GM23338 (cell line): ENCODE results near the gene DNAI2.

Experiments used
- CREB1 ChIP-seq: fragments of 250-450 bp; sonication (Bioruptor Pico); IDR thresholded peaks from 2 replicates; pipeline ENCODE4 v1.5.0; 2020; ENCODE audit warnings: low read depth, mild to moderate bottlenecking, moderate library complexity
- EZH2 ChIP-seq: fragments of 200-600 bp; sonication (generic); IDR thresholded peaks from one replicate; pipeline ENCODE4 v1.8.0; 2017; ENCODE audit warnings: antibody characterized with exemption, mild to moderate bottlenecking, low read depth; ENCODE audit not compliant: unreplicated experiment
- EZH2phosphoT487 ChIP-seq: fragments of 200-600 bp; sonication (generic); IDR thresholded peaks from one replicate; pipeline ENCODE4 v1.8.1; 2018; ENCODE audit warnings: antibody characterized with exemption; ENCODE audit not compliant: unreplicated experiment
- JUNB ChIP-seq: IDR thresholded peaks from one replicate; pipeline ENCODE4 v1.6.1; 2016; ENCODE audit warnings: antibody characterized with exemption; ENCODE audit not compliant: unreplicated experiment
- POLR2AphosphoS5 ChIP-seq: IDR thresholded peaks from 2 replicates; pipeline ENCODE4 v1.6.1; 2016; ENCODE audit warnings: antibody characterized with exemption, low read depth
- STAT1 ChIP-seq: IDR thresholded peaks from one replicate; pipeline ENCODE4 v1.6.1; 2016; ENCODE audit warnings: antibody characterized with exemption; ENCODE audit not compliant: unreplicated experiment
- TF ChIP-seq, protein P1 (sequence below): IDR thresholded peaks from 2 replicates; pipeline ENCODE4 v1.6.1; 2016; ENCODE audit warnings: antibody characterized with exemption
- TF ChIP-seq, protein P2 (sequence below), 2 experiments: fragments of 200-600 bp in 1 of 2; sonication (generic) in 1 of 2; conservative IDR thresholded peaks; 2 replicates each; pipeline versions ENCODE4 v1.5.1 to v1.6.1; 2016 to 2017; ENCODE audit warnings: antibody characterized with exemption in 2 of 2, low read depth in 2 of 2, mild to moderate bottlenecking in 2 of 2, moderate library complexity in 1 of 2
- TF ChIP-seq, protein P3 (sequence below): IDR thresholded peaks from one replicate; pipeline ENCODE4 v1.6.1; 2018; ENCODE audit warnings: antibody characterized with exemption; ENCODE audit not compliant: unreplicated experiment
- TF ChIP-seq, protein P4 (sequence below): fragments of 250-450 bp; sonication (Bioruptor Pico); IDR thresholded peaks from 2 replicates; pipeline ENCODE4 v1.5.0; 2020; ENCODE audit warnings: mild to moderate bottlenecking, moderate library complexity

DNA sequence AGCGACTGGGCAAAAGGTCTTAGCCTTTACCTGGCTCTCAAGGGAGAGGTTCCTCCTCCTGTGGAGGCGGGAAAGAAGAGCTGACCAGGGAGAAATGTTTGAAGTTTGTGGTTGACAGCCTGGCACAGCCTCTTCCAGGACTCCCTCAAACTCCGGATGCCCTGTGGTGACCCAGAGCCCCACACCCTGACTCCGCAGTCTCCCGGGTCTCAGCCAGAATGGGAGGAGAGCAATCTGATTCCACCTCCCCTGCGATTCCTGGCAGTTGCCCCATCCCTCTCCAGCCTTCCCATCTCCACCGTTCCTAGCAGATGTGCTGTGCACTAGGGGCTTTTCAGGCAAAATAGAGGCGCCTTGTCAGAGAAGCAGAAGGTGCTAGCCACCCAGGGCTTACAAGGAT lies 5.5 kb upstream of the DNAI2 start:
- no peak for TF ChIP-seq EZH2
- no peak for TF ChIP-seq EZH2phosphoT487
- TF ChIP-seq, protein P1, sequence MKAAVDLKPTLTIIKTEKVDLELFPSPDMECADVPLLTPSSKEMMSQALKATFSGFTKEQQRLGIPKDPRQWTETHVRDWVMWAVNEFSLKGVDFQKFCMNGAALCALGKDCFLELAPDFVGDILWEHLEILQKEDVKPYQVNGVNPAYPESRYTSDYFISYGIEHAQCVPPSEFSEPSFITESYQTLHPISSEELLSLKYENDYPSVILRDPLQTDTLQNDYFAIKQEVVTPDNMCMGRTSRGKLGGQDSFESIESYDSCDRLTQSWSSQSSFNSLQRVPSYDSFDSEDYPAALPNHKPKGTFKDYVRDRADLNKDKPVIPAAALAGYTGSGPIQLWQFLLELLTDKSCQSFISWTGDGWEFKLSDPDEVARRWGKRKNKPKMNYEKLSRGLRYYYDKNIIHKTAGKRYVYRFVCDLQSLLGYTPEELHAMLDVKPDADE = no peak
- TF ChIP-seq, protein P2, sequence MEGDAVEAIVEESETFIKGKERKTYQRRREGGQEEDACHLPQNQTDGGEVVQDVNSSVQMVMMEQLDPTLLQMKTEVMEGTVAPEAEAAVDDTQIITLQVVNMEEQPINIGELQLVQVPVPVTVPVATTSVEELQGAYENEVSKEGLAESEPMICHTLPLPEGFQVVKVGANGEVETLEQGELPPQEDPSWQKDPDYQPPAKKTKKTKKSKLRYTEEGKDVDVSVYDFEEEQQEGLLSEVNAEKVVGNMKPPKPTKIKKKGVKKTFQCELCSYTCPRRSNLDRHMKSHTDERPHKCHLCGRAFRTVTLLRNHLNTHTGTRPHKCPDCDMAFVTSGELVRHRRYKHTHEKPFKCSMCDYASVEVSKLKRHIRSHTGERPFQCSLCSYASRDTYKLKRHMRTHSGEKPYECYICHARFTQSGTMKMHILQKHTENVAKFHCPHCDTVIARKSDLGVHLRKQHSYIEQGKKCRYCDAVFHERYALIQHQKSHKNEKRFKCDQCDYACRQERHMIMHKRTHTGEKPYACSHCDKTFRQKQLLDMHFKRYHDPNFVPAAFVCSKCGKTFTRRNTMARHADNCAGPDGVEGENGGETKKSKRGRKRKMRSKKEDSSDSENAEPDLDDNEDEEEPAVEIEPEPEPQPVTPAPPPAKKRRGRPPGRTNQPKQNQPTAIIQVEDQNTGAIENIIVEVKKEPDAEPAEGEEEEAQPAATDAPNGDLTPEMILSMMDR (conservative IDR thresholded peaks at IDR 0.05; ENCODE audit: low read depth in 2 of 2) = no peak
- TF ChIP-seq JUNB = no peak
- TF ChIP-seq POLR2AphosphoS5 = no peak
- TF ChIP-seq, protein P3, sequence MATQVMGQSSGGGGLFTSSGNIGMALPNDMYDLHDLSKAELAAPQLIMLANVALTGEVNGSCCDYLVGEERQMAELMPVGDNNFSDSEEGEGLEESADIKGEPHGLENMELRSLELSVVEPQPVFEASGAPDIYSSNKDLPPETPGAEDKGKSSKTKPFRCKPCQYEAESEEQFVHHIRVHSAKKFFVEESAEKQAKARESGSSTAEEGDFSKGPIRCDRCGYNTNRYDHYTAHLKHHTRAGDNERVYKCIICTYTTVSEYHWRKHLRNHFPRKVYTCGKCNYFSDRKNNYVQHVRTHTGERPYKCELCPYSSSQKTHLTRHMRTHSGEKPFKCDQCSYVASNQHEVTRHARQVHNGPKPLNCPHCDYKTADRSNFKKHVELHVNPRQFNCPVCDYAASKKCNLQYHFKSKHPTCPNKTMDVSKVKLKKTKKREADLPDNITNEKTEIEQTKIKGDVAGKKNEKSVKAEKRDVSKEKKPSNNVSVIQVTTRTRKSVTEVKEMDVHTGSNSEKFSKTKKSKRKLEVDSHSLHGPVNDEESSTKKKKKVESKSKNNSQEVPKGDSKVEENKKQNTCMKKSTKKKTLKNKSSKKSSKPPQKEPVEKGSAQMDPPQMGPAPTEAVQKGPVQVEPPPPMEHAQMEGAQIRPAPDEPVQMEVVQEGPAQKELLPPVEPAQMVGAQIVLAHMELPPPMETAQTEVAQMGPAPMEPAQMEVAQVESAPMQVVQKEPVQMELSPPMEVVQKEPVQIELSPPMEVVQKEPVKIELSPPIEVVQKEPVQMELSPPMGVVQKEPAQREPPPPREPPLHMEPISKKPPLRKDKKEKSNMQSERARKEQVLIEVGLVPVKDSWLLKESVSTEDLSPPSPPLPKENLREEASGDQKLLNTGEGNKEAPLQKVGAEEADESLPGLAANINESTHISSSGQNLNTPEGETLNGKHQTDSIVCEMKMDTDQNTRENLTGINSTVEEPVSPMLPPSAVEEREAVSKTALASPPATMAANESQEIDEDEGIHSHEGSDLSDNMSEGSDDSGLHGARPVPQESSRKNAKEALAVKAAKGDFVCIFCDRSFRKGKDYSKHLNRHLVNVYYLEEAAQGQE = no peak
- no peak for TF ChIP-seq CREB1
- TF ChIP-seq, protein P4, sequence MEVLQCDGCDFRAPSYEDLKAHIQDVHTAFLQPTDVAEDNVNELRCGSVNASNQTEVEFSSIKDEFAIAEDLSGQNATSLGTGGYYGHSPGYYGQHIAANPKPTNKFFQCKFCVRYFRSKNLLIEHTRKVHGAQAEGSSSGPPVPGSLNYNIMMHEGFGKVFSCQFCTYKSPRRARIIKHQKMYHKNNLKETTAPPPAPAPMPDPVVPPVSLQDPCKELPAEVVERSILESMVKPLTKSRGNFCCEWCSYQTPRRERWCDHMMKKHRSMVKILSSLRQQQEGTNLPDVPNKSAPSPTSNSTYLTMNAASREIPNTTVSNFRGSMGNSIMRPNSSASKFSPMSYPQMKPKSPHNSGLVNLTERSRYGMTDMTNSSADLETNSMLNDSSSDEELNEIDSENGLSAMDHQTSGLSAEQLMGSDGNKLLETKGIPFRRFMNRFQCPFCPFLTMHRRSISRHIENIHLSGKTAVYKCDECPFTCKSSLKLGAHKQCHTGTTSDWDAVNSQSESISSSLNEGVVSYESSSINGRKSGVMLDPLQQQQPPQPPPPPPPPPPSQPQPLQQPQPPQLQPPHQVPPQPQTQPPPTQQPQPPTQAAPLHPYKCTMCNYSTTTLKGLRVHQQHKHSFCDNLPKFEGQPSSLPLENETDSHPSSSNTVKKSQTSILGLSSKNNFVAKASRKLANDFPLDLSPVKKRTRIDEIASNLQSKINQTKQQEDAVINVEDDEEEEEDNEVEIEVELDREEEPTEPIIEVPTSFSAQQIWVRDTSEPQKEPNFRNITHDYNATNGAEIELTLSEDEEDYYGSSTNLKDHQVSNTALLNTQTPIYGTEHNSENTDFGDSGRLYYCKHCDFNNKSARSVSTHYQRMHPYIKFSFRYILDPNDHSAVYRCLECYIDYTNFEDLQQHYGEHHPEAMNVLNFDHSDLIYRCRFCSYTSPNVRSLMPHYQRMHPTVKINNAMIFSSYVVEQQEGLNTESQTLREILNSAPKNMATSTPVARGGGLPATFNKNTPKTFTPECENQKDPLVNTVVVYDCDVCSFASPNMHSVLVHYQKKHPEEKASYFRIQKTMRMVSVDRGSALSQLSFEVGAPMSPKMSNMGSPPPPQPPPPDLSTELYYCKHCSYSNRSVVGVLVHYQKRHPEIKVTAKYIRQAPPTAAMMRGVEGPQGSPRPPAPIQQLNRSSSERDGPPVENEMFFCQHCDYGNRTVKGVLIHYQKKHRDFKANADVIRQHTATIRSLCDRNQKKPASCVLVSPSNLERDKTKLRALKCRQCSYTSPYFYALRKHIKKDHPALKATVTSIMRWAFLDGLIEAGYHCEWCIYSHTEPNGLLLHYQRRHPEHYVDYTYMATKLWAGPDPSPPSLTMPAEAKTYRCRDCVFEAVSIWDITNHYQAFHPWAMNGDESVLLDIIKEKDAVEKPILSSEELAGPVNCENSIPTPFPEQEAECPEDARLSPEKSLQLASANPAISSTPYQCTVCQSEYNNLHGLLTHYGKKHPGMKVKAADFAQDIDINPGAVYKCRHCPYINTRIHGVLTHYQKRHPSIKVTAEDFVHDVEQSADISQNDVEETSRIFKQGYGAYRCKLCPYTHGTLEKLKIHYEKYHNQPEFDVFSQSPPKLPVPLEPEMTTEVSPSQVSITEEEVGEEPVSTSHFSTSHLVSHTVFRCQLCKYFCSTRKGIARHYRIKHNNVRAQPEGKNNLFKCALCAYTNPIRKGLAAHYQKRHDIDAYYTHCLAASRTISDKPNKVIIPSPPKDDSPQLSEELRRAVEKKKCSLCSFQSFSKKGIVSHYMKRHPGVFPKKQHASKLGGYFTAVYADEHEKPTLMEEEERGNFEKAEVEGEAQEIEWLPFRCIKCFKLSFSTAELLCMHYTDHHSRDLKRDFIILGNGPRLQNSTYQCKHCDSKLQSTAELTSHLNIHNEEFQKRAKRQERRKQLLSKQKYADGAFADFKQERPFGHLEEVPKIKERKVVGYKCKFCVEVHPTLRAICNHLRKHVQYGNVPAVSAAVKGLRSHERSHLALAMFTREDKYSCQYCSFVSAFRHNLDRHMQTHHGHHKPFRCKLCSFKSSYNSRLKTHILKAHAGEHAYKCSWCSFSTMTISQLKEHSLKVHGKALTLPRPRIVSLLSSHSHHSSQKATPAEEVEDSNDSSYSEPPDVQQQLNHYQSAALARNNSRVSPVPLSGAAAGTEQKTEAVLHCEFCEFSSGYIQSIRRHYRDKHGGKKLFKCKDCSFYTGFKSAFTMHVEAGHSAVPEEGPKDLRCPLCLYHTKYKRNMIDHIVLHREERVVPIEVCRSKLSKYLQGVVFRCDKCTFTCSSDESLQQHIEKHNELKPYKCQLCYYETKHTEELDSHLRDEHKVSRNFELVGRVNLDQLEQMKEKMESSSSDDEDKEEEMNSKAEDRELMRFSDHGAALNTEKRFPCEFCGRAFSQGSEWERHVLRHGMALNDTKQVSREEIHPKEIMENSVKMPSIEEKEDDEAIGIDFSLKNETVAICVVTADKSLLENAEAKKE = no peak
- no peak for TF ChIP-seq STAT1
